GM23338 (cell line): ENCODE measurements around the gene CORO1C. TPM values are rescaled to one million over a fixed set of nuclear protein-coding genes. Genes with fewer than 3 reads are reported as not detected.

Experiments
- ATAC-seq: fragments of 200-7000 bp; cut with Tn5 transposase; 3 replicates; pipeline ENCODE4 v1.9.1; 2020
- DNase-seq: peaks from one replicate; pipeline ENCODE4 v3.0.0-alpha.2; 2015; ENCODE audit warnings: low spot score
- H2AFZ ChIP-seq: fragments of 200-600 bp; sonication (generic); 2 replicates; pipeline ENCODE4 v1.8.0; 2016; ENCODE audit warnings: antibody characterized with exemption, mild to moderate bottlenecking, moderate library complexity
- H3F3A ChIP-seq: fragments of 200-600 bp; sonication (generic); replicated peaks from 2 replicates; pipeline ENCODE4 v1.8.0; 2017; ENCODE audit warnings: antibody characterized with exemption, mixed run types, low read depth
- H3K27ac ChIP-seq: fragments of 200-600 bp; sonication (generic); 2 replicates; pipeline ENCODE4 v1.6.1; 2016; ENCODE audit warnings: low read depth
- H3K27me3 ChIP-seq: fragments of 200-600 bp; sonication (generic); 2 replicates; pipeline ENCODE4 v1.8.0; 2016; ENCODE audit warnings: mild to moderate bottlenecking, mixed run types, moderate library complexity; ENCODE audit not compliant: insufficient read depth
- H3K36me3 ChIP-seq: fragments of 200-600 bp; sonication (generic); 2 replicates; pipeline ENCODE4 v1.8.0; 2016; ENCODE audit warnings: mild to moderate bottlenecking; ENCODE audit not compliant: insufficient read depth
- H3K4me1 ChIP-seq: fragments of 200-600 bp; sonication (generic); 2 replicates; pipeline ENCODE4 v1.8.0; 2016; ENCODE audit warnings: mild to moderate bottlenecking, moderate library complexity; ENCODE audit not compliant: insufficient read depth
- H3K4me2 ChIP-seq: fragments of 200-600 bp; sonication (generic); 2 replicates; pipeline ENCODE4 v1.7.1; 2017; ENCODE audit warnings: mixed run types
- H3K4me3 ChIP-seq: fragments of 200-600 bp; sonication (generic); 2 replicates; pipeline ENCODE4 v1.6.1; 2016; ENCODE audit warnings: mixed run types
- H3K79me2 ChIP-seq: fragments of 200-600 bp; sonication (generic); replicated peaks from 2 replicates; pipeline ENCODE4 v1.8.0; 2017; ENCODE audit warnings: mild to moderate bottlenecking; ENCODE audit not compliant: insufficient read depth
- H3K9me2 ChIP-seq: fragments of 200-600 bp; sonication (generic); 2 replicates; pipeline ENCODE4 v1.8.0; 2017; ENCODE audit not compliant: insufficient read depth
- H4K20me1 ChIP-seq: fragments of 200-600 bp; sonication (generic); replicated peaks from 2 replicates; pipeline ENCODE4 v1.8.0; 2017; ENCODE audit warnings: mild to moderate bottlenecking; ENCODE audit not compliant: insufficient read depth
- H3K27ac Mint-ChIP-seq: 2 replicates; pipeline ENCODE4 v1.8.0; 2020; ENCODE audit warnings: inconsistent platforms, mild to moderate bottlenecking, moderate library complexity, mixed read lengths
- H3K27me3 Mint-ChIP-seq: 3 replicates; pipeline ENCODE4 v1.8.0; 2022; ENCODE audit warnings: low read depth, mild to moderate bottlenecking, moderate library complexity, mixed read lengths, inconsistent platforms; ENCODE audit not compliant: insufficient read depth, poor library complexity
- H3K36me3 Mint-ChIP-seq: 3 replicates; pipeline ENCODE4 v1.8.0; 2021; ENCODE audit warnings: low read depth, mild to moderate bottlenecking, inconsistent platforms, moderate library complexity, mixed read lengths
- H3K4me1 Mint-ChIP-seq: 3 replicates; pipeline ENCODE4 v1.8.0; 2020; ENCODE audit warnings: mild to moderate bottlenecking, inconsistent platforms, mixed read lengths
- H3K4me3 Mint-ChIP-seq: 3 replicates; pipeline ENCODE4 v1.8.0; 2021; ENCODE audit warnings: moderate library complexity, mild to moderate bottlenecking, inconsistent platforms, mixed read lengths
- H3K9me3 Mint-ChIP-seq: 3 replicates; pipeline ENCODE4 v1.8.0; 2020; ENCODE audit warnings: moderate library complexity, mild to moderate bottlenecking, inconsistent platforms, mixed read lengths
- CREB1 ChIP-seq: fragments of 250-450 bp; sonication (Bioruptor Pico); IDR thresholded peaks from 2 replicates; pipeline ENCODE4 v1.5.0; 2020; ENCODE audit warnings: low read depth, mild to moderate bottlenecking, moderate library complexity
- CTCF ChIP-seq, 2 experiments: fragments of 200-600 bp in 1 of 2; sonication (generic) in 1 of 2; conservative IDR thresholded peaks; 2 replicates each; pipeline versions ENCODE4 v1.5.1 to v1.6.1; 2016 to 2017; ENCODE audit warnings: antibody characterized with exemption in 2 of 2, low read depth in 2 of 2, mild to moderate bottlenecking in 2 of 2, moderate library complexity in 1 of 2
- ETS1 ChIP-seq: IDR thresholded peaks from 2 replicates; pipeline ENCODE4 v1.6.1; 2016; ENCODE audit warnings: antibody characterized with exemption
- EZH2 ChIP-seq: fragments of 200-600 bp; sonication (generic); IDR thresholded peaks from one replicate; pipeline ENCODE4 v1.8.0; 2017; ENCODE audit warnings: antibody characterized with exemption, mild to moderate bottlenecking, low read depth; ENCODE audit not compliant: unreplicated experiment
- EZH2phosphoT487 ChIP-seq: fragments of 200-600 bp; sonication (generic); IDR thresholded peaks from one replicate; pipeline ENCODE4 v1.8.1; 2018; ENCODE audit warnings: antibody characterized with exemption; ENCODE audit not compliant: unreplicated experiment
- JUNB ChIP-seq: IDR thresholded peaks from one replicate; pipeline ENCODE4 v1.6.1; 2016; ENCODE audit warnings: antibody characterized with exemption; ENCODE audit not compliant: unreplicated experiment
- NANOG ChIP-seq: IDR thresholded peaks from 2 replicates; pipeline ENCODE4 v1.6.1; 2016; ENCODE audit warnings: antibody characterized with exemption, borderline replicate concordance
- POLR2AphosphoS5 ChIP-seq: IDR thresholded peaks from 2 replicates; pipeline ENCODE4 v1.6.1; 2016; ENCODE audit warnings: antibody characterized with exemption, low read depth
- REST ChIP-seq: IDR thresholded peaks from one replicate; pipeline ENCODE4 v1.6.1; 2018; ENCODE audit warnings: antibody characterized with exemption; ENCODE audit not compliant: unreplicated experiment
- STAT1 ChIP-seq: IDR thresholded peaks from one replicate; pipeline ENCODE4 v1.6.1; 2016; ENCODE audit warnings: antibody characterized with exemption; ENCODE audit not compliant: unreplicated experiment
- ZNF114 ChIP-seq: fragments of 250-450 bp; sonication (Bioruptor Pico); IDR thresholded peaks from 2 replicates; pipeline ENCODE4 v1.5.0; 2020; ENCODE audit warnings: mild to moderate bottlenecking, moderate library complexity
- ZNF331 ChIP-seq: fragments of 250-450 bp; sonication (Bioruptor Pico); IDR thresholded peaks from 2 replicates; pipeline ENCODE4 v1.5.0; 2020; ENCODE audit warnings: low read depth, mild to moderate bottlenecking, moderate library complexity
- polyA plus RNA-seq: library from polyadenylated mRNA; unstranded; fragments of >200 nt; fragmentation: Nextera tagmentation; extraction: Ambion mirVana; gene quantifications from 2 replicates; pipeline ENCODE4 v1.2.1, GENCODE V29; 2016
- total RNA-seq: library from RNA; depleted of rRNA; stranded (reverse); fragments of >200 nt; shearing (Covaris generic); gene quantifications from 2 replicates; pipeline ENCODE4 v1.2.3, GENCODE V29; 2014

The CORO1C gene
- total and polyA plus RNA-seq, 2 experiments from 2014 or later: 59.2 to 89.5 TPM

GRCh38 chr12:108602209-108602705, 129.1 kb downstream of the CORO1C start (continued):
- TF ChIP-seq REST: no peak
- no peak for TF ChIP-seq EZH2
- no peak for TF ChIP-seq NANOG
- no peak for TF ChIP-seq CTCF (conservative IDR thresholded peaks at IDR 0.05; ENCODE audit: low read depth in 2 of 2)
- no peak for TF ChIP-seq STAT1
- TF ChIP-seq CREB1: no peak
- TF ChIP-seq ZNF331 (CRISPR knock-in tag): no peak
- TF ChIP-seq ETS1: no peak
- TF ChIP-seq JUNB: no peak

- H3F3A ChIP-seq: 0 out of 2 replicates have a peak, but pooled peaks cover 2% of the 10 kb centered on the region
- H3K36me3 ChIP-seq: no peaks in the 10 kb centered on the region
- H3K4me3 Mint-ChIP-seq: no peak overlapping the region
- H3K9me3 Mint-ChIP-seq: no peaks in the 10 kb centered on the region
- peaks cover 5% of the 10 kb centered on the region for H3K27me3 Mint-ChIP-seq
- H2AFZ ChIP-seq: no peak overlapping the region
- H3K36me3 Mint-ChIP-seq: no peaks in the 10 kb centered on the region
- no peak overlapping the region for H3K27ac ChIP-seq
- no peaks in the 10 kb centered on the region for H3K79me2 ChIP-seq
- H3K27me3 ChIP-seq: no peaks in the 10 kb centered on the region
- H3K4me1 Mint-ChIP-seq: peaks cover 19% of the 10 kb centered on the region
- no peak overlapping the region for H3K4me3 ChIP-seq
- no peaks in the 10 kb centered on the region for H3K4me1 ChIP-seq
- TF ChIP-seq ZNF331 (CRISPR knock-in tag) (no peak), REST (no peak), STAT1 (no peak), EZH2 (no peak), ETS1 (no peak), NANOG (no peak), POLR2AphosphoS5 (no peak), ZNF114 (CRISPR knock-in tag) (no peak), CTCF (conservative IDR thresholded peaks at IDR 0.05; ENCODE audit: low read depth in 2 of 2) (no peak), JUNB (no peak), EZH2phosphoT487 (no peak), CREB1 (no peak)
- no peaks in the 10 kb centered on the region for H4K20me1 ChIP-seq
- no peak for DNase-seq
- no peak overlapping the region for H3K27ac Mint-ChIP-seq
- no peaks in the 10 kb centered on the region for H3K9me2 ChIP-seq
- H3K4me2 ChIP-seq: no peak overlapping the region
- no peak for ATAC-seq
These were observed 130.7 kb downstream of the CORO1C start for GRCh38 chr12:108600702-108601007.
